Activated CD8-positive, alpha-beta memory T cell treated with anti-CD3 and anti-CD28 coated beads, Interleukin-2, amount 50 U/mL, for 1 hour (primary cell): ENCODE data around the gene NENF.

Source experiments
- DNase-seq: peaks from one replicate; pipeline ENCODE4 v3.0.0-alpha.2; 2020; ENCODE audit errors: extremely low read depth

Gene NENF

DNA sequence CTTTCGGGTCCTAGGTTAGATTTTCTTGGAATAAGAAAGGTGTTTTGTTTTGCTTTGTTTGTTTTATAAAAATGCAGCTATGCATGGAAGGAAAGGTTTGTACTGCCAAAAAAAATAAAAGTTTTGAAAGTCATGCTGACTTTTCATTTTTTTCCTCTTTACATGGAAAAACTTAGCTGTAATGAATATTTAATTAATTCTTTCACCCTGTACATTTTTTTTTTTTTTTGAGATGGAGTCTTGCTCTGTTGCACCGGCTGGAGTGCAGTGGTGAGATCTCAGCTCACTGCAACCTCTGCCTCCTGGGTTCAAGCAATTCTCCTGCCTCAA, 48.7 kb downstream of the NENF start:
- DNase-seq: no peak

DNA sequence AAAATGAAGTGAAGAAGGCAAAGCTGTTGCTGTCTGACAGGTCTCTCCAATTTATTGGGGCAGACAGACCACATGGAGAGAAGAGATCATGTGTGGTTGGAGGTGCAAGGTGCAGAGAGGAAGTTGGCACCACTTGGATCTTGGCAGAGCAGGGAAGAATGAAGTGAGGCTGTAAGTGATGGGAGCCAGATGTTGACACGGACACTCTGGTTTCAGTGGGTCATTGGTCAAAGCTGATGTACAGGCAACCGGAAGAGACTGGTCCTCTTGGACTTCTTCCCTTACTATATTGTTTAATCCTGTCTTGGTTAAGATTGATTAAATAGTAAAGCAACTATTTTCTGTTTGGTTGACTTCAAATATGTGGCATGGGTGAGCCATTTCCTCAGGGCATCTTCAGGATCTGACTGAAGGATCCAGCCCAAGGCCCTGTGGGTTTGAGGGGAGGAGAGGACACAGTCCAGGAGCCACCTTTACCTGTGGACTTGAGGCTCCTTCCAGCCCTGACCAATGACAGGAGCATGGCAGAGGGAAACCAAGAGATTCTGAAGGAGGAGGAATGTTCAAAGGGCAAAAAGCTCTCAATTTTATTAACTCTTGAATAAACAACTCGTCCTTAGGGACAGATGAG, 49.4 kb downstream of the NENF start:
- no peak for DNase-seq

DNA sequence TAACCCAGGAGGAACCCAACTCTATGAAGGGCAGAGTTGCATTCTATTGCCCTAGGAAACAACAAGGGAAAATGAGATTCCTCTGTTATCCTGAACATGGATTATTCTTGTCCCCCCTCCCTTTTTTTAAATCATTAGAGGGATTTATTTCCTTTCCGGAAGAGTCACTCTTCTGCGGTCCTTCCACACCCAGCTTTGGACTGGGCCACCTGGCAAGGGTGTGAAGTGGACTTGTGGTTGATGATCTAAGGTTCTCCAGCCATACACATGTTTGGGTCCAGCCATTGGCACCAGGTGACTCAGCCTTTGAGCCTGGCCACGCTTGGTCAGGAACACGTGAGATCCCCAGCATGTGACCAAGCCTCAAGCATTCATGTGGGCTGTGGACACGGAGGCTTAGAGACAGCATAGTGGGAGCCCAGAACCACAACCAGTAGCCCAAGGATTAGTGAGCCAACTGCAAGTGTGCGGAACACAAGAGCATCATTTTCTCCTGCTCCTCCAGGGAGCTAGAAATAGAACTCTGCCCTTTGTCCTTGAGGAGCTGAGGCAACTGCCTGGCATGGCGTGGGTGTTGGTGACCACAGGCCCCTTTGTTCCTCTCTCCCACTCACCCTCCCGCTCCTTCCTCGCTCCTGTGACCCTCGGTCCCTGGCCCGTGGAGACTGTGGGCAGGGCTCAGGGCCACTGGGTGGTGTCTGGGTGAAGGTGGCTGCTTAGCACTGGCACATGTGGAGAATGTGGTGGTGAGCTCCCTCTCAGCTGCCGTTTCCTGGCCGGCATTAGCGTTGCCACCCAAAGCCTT, 50.1 kb downstream of the NENF start:
- no peak for DNase-seq

DNA sequence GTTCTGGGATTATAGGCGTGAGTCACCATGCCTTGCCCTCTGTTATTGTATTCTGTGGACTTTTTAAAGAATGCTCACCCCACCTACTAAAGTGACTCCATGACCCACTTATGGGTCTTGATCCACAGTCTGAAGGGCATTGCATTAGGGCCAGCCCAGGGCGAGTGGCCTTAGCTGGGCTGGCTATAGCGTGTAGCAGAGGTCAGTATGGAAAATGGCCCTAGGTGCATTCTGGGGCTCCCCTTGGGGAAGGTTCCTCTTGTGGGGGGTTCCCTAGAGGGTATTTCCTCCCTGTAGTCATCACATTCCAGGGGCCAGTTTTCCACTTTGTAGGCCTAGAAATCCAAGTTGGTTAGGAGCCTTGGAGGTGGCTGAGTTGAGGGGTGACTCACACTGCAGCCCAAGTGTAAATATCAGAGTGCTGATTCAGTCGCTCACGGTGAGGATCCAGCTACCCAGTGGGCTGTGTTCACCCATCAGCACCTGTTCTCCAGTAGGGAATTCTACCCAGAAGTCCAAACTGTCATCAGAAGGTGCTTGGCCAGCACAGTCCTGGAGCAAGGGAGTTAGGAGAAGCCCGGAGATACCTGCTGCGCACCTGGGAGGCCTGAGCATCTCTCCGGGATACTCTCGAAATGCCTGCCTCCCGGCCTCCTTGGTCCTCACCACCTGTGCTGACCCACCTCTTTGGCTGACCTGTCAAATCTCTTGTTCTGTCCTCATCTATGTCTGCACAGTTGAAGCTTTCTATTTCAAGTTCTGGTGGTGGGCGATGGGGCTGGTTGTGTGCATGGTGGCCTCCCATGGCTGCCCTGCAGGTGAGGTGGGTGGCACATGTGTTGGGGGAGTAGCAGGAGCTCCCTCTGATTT, 52.2 kb downstream of the NENF start:
- DNase-seq: no peak

DNA sequence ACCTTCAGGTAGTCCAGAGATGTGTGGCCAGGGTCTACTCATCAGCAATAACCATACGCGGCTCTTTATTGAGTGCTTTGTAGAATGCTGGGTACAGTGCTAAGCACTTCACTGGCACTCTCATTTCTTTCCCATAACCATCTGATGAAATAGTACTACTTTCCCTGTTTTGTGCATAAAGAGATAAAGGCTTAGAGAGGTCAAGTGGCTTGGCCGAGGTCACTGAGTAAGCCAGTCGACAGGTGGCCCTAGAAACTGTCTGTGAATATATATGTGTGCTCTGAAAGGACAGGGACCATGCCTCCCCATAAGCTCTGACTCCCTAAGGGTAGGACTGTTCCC, 52.8 kb downstream of the NENF start:
- no peak for DNase-seq

DNA sequence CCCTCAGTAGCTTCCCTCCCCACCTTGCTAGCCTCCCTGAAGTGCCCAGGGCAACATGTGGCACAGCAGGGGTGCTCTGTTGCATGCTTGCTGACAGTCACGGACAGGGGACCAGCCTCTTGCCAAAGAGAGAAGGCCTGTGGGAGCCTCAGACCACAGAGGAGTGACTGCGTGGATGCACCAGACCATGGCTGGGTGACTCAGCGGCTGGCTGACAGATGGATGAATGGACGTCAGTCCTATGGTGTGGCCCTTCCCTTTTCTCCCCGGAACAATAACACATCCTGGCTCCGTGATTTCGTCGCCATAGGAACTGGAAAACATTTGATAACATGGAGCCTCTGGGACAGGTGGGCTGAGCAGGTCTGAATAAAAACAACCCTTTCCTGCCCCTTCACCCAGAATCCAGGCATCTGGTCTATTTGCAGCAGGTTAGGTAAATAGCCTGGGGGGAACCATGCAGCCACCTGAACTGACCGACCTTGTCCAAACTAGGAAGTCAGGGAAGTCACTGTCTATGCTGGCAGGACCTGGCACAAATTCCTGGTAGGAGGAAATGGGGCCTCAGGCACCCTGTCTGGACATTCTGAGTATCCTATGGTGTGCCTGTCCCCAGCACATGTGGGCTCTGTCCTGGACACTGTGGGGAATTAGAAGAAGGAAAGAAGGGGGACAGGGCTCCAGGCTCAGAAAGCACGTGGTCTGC, 53.3 kb downstream of the NENF start:
- no peak for DNase-seq

DNA sequence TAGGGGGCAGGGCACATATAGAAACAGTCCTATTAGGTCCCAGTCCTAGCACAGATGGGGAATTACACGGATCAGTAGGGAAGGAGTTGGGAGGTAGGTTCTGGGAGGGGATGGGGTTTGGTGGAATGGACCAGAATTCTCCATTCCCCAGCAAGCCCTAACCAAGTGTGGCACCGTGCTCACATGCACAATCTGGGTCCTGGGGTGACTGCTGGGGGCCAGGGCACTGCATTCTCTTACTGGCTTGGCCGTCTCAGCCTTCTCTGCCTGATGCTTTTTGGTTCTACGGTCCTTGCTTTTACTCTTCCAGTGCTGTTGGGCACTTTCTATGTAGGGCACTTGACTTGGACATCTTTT, 53.9 kb downstream of the NENF start:
- no peak for DNase-seq

DNA sequence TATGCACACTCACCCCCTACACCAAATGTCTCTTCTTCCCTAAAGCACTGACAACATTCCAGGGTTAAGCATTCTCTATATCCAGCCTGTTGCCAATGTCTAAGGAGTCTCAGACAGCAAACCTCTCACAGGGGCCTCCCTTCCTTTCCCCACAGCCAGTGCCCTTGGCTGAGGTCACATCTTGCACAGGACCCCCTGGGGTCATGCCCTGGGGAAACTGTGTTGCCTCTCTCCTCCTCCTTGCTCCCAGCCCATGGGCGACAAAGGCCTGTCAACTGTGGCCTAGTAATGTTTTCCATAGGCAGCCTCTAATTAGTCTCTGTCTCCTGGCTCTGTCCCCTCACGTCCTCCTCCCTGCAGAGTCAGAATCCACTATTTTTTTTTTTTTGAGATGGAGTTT, 54.6 kb downstream of the NENF start:
- no peak for DNase-seq

DNA sequence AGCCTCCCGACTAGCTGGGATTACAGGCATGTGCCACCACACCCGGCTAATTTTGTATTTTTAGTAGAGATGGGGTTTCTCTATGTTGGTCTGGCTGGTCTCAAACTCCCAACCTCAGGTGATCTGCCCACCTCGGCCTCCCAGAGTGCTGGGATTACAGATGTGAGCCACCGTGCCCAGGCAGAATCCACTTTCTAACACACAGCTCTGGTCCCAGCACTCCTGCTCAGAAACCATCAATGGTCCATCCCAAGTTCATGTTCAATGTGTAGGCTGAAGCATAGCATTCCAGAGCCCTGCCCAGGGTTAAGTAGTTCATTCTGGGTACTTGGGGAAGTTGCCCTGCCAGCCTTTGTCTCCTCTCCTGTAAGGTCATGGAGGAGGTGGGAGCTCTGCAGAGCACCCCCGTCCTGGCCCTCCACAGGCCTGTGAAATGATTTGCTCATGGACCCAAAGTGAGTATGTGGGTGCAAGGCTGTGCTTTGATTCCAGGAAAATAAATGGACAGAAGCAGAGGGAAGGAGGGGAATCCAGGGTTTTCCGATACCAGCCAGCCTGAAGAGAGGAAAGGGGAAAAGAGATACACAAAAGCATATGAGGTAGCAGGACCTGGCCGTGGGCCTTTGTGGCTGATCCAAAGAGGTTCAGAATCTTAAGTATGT, 55.2 kb downstream of the NENF start:
- DNase-seq: no peak

DNA sequence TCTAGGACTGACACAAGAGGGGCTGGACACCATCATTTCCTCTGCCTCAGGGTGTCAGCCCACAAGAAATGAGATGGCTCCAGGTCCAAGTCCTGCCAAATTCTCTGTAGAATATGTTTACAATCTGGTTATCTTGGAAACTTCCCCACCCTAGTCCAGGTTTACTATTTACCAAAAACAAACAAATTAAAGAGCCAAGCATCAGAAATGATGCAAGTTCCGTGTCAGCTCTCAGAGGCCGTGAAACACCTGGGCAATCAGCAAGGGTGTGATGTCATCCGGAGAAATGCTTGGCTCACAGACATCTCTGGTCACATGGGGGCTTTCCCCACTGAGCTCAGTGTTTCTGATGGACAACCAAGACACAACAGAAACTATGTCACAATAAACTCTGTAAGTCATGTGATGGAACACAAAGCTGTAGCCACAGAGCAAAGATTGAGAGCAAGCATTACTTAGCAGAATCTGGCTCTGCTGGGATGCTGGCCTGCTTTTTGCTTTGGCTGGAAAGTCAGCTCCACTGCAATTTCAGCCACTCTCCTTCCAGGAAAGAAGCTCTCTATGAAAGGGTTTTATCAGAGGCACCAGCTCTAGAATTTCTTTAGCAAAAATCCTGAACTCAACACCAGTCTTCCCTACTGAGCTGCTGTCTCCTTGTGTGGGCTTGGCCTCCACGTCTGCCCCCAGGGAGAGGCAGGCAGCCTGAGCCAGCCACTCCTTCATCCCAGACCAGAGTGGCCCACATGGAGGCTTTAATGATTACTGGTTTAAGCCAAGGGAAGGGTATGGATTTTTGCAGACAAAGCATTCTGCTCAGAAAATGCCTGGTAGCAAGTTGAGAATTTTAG, 55.9 kb downstream of the NENF start:
- DNase-seq: no peak

DNA sequence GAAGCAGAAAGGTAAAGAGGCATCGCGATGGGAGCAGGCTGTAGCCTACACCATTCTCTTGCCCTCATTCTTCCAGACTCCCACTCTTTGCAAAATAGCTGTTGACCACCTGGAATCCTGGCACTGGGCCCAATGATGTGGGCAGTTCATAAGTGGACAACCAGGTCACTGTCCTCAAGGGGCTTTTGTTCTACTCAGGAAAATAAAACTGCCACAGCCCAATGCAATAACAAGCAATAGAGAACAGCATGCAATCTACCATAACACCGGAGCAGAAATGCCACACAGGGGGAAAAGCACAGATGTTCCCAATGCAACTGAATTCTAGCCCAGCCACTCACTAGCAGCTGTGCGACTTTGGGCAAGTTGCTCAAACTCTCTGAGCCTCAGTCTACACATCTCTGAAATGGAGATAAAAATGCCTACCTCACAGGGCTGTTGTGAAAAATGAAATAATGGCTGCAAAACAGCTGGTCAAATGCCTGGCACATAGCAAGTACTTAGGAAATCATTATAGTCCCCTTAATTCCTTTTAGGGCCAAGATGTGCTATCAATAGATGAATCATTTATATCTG, 56.7 kb downstream of the NENF start:
- DNase-seq: no peak

DNA sequence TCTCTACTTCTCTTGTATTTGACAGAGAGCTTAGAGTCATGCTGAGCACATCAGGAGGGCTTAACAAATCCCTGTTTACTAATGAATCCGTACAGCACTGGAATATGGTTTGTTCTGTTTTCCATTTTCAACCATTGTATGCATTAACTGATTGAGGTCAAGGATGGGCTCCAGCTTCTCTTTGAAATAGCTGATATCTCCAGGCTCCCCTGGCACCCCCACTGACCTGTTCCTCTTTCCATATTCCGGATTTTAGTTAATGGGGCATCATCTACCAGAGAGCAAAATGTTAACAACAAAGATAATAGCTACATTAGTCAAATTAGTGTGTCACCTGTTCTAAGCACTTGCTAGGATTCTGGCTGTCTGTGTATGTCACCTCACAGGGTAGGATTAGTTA, 57.6 kb downstream of the NENF start:
- no peak for DNase-seq

DNA sequence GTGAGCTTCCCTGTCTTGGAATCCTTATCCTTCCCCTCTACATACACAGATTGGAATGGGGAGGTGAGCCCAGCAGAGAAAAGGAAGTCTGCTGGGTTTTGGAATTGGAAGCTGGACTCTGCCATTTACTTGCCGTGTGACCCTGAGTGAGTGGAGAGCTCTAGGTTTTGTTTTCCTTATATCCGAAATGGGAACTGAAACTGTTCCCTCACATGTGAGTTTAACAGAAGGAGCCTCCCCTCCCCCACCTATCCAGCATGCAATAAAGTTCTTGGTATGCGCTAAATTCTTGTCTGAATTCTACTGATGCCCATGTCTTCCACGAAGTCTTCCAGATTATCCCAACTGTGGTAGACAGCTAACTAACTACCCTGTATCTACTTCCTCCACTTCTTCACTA, 58.7 kb downstream of the NENF start:
- no peak for DNase-seq
